Right lobe of liver (tissue), 4 donors: ENCODE data around the gene KAT7.

Experiments
- POLR2A ChIP-seq: fragments of 450-650 bp; IDR thresholded peaks from one replicate; pipeline ENCODE4 v1.6.1; 2017; ENCODE audit warnings: antibody characterized with exemption, mild to moderate bottlenecking
- TF ChIP-seq, protein P1 (sequence below), 4 donors: fragments of 200-600 bp in 3 of 4; fragments of 450-650 bp in 1 of 4; IDR thresholded peaks; one replicate each; pipeline versions ENCODE4 v1.5.1 to v1.8.0; 2016 to 2022; ENCODE audit warnings: antibody characterized with exemption in 4 of 4, mild to moderate bottlenecking in 2 of 4
- donor health status: DM: no; HTN: no; CAD: no.
- donor health status: DM: no; HTN: no; CAD: no.
- donor health status: DM: no; HTN: yes; CAD: no.

- TF ChIP-seq, protein P1, sequence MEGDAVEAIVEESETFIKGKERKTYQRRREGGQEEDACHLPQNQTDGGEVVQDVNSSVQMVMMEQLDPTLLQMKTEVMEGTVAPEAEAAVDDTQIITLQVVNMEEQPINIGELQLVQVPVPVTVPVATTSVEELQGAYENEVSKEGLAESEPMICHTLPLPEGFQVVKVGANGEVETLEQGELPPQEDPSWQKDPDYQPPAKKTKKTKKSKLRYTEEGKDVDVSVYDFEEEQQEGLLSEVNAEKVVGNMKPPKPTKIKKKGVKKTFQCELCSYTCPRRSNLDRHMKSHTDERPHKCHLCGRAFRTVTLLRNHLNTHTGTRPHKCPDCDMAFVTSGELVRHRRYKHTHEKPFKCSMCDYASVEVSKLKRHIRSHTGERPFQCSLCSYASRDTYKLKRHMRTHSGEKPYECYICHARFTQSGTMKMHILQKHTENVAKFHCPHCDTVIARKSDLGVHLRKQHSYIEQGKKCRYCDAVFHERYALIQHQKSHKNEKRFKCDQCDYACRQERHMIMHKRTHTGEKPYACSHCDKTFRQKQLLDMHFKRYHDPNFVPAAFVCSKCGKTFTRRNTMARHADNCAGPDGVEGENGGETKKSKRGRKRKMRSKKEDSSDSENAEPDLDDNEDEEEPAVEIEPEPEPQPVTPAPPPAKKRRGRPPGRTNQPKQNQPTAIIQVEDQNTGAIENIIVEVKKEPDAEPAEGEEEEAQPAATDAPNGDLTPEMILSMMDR (IDR thresholded peaks at IDR 0.05), result no peak
- TF ChIP-seq POLR2A, result no peak
These were observed 70.3 kb downstream of the KAT7 start for GRCh38 chr17:49858796-49859195.
